ENCODE data around the gene UPK2. TPM values are rescaled to one million over a fixed set of nuclear protein-coding genes. Genes with fewer than 3 reads are reported as not detected.
"Not testable (repeated sequence)": the region's sequence is repeated elsewhere in the genome, so short reads cannot be mapped to it uniquely, and the experiment has no call there.

UPK2 gene
- total RNA-seq, 1 experiment from 2014 or later = not detected

DNA sequence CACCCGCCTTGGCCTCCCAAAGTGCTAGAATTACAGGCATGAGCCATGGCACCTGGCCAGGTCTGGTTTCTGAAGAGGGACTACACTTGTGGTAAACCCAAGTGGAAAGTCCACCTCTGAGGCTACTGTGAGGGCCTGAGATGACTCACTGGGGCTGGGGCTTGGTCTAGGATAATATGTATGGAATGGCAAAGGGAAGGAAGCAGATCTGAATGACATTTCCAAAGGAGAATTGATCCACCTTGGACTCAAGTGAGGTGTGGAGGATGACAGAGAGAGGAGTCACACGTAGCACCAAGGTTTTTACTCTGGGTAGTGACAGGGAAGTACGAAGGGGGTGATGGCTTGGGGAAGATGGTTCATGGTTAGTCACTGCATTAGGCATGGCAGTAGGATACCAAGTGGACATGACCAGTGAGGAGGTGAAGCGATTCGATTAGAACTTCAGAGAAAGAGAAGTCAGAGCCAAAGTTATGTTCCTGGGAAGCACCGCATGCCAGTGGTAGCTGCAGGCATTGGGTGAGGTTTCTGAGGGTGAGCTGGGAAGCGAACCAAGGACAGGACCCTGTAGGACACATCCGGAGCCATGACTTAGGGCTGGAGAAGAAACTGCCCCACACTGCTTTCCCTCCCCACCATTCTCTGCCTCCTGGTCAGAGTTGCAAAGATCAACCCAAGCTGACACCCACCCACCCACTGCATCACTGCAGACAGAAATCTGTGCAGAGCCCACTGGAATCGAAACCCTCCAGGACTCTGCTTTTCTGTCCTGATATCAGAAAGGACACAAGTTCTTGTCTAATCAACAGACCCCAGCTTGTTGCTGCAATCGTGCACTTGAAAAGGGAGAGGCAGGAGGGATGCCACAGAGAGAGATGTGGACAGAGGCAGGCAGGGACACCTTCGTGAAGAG is 17.4 kb upstream of the UPK2 start:
- DNase-seq (ENCODE audit: low spot score) = peak; percentile 80

DNA sequence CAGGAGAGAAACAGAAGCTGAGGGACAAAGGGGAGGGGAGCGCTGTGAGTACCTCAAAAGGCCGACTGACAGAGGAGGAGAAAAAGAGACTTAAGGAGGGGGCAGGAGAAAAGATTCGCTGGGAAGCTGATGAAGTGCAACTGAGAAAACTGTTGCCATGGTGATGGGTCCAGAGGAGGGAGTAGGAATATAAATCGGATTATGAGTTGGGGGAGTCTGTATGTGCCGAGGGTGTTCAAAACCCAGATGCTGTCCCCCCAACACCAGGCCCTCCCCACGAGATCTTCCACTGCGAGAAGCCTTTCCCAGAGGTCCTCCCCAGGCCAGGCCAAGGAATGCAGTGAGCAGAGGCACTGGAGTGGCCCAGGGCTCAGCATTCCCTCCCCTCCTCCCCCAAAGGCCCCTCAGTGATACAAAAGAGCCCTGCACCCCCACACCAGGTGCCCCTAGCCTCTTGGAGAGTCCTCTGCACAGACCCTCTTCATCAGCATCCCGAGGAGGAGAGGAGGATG is 16.6 kb upstream of the UPK2 start:
- no peak for DNase-seq (ENCODE audit: low spot score)

DNA sequence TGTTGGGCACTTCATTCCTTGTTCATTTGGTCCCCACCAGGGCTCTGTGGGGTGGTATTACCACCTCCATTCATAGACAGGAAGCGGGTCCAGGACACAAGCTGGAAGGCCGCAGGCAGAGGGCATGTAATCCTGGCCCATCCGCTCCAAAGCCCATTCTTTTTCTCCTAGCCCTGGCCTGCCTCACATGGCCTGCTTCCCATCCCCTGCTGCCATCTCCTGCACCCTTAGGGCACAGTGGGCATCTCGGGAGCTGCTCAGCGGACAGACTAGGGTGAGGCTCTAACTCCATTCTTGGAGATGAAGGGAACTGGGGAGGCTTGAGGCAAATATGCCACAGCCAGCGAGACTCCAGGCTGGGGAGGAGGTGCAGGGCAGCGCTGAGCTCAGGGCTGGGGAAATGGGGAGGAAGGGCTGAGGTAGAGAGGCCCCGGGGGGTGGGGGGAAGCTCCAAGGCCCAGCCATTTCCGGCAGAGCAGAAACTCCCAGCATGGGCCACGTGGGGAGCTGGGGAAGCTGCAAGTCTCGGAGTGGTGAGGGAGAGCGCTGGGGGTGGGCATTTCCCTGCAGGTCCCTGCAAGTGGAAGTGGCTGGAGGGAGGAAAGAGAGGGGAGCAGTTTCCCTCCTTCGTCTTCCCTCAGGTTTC is 16.0 kb upstream of the UPK2 start:
- no peak for DNase-seq (ENCODE audit: low spot score)

DNA sequence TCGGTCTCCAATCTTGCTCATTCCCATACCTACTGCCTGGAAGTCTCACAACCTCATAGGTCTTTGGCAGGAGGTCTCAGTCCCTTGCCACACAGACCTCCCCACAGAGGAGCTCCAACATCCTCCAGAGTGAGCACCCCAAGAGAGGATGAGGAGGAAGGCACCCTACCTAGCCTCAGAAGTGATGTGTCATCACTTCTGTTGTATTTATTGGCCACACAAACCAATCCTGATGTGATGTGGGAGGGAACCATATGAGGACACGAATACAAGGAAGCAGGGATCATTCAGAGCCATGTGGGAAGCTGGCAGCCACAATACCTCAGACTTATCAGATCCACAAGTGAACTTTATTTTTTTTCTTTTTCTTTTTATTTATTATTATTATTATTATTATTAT is 9.0 kb upstream of the UPK2 start:
- no peak for DNase-seq (ENCODE audit: low spot score)

DNA sequence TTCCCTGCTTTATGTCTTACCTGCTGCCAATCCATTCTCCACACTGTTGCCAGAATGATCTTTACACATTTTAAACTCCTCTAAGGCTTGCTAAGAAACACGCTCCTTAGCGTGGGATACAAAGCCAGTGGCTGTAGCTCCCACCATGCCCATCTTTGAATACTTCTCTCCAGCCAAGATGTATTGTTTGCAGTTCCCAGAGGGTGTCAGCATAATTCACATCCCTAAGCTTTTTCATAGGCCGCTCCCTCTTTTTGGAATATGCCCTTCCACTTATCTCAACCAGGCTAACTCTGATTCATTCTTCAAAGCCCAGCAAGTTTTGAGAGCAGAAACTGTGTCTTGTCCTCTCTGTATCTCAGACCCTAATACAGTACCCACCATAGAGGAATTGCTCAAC is 8.1 kb upstream of the UPK2 start:
- no peak for DNase-seq (ENCODE audit: low spot score)

DNA sequence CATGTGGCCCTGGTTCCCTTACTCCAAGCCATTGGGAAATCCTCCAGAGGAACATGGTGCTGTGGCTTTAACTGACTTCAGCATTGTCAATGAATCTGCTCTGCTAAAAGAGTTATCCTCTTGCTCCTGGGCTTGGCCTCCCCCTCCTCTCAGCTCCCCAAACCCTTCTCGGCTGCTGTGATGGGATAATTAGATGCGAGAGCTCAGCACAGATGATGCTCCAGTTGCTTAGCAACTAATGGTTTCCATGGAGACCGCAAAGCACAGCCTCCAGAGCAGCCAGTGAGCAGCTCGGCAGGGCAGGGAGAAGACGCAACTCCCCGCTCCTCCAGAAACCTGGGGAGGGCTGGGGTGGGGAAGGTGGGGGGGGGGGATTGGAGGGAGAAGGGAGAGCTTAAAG is 2.8 kb upstream of the UPK2 start:
- no peak for DNase-seq (ENCODE audit: low spot score)

DNA sequence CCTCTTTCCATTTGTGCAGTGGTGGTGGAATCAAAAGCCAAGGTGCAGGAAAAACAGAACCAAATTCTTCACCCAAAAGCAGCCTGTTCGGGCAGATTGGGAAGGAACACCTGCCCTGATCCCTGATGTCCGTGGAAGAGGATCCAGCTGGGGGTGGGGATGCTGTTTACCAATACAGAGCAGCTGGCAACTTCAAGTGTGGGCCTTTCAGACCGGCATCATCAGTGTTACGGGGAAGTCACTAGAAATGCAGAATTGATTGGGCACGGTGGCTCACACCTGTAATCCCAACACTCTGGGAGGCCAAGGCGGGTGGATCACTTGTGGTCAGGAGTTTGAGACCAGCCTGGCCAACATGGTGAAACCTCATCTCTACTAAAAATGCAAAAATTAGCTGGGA is 2.1 kb upstream of the UPK2 start:
- not testable (repeated sequence) for DNase-seq (ENCODE audit: low spot score)

DNA sequence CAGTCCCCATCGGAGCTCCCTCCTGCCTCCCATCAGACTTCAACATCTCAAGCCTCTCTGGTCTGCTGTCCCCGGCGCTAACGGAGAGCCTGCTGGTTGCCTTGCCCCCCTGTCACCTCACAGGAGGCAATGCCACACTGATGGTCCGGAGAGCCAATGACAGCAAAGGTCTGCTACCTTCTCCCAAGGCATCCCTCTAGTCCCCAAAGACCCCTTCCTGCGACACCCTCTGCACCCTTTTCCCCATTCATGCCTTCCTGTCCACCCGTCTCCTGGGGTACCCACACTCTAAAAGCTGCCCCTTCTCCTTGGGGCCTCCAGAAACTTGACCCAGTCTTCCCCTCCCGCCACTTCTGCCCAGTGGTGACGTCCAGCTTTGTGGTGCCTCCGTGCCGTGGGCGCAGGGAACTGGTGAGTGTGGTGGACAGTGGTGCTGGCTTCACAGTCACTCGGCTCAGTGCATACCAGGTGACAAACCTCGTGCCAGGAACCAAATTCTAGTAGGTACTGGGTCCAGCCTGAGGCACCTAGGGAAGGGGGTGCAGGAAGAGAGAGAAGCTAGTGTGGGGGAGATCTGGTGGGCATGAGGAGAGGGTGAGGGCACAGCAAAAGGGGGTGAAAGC is 860 bp downstream of the UPK2 start:
- no peak for DNase-seq (ENCODE audit: low spot score)

DNA sequence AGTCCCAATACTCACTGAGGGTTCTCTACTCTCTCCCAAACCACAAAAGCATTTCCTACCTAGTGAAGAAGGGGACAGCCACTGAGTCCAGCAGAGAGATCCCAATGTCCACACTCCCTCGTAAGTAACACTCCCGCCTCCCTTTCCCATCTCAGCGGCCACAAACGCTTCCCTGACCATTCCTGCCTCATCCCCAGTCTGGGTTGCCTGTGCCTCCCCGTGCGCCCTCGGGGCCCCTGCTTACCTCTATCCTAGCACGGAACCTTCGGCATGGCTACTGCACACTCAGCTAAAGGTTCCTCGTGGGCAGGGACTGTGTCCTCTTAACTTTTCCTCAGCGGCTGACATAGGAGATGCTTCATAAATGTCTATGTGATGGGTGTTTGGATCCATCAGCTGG is 1.5 kb downstream of the UPK2 start:
- no peak for DNase-seq (ENCODE audit: low spot score)

DNA sequence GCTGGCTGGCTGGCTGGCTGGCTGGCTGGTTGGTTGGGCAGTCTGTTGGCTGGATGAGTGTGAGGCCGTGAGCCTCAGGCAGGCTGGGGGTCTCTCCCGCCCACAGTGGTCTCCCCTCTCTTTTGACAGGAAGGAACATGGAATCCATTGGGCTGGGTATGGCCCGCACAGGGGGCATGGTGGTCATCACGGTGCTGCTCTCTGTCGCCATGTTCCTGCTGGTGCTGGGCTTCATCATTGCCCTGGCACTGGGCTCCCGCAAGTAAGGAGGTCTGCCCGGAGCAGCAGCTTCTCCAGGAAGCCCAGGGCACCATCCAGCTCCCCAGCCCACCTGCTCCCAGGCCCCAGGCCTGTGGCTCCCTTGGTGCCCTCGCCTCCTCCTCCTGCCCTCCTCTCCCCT is 1.9 kb downstream of the UPK2 start:
- DNase-seq (ENCODE audit: low spot score) = no peak

DNA sequence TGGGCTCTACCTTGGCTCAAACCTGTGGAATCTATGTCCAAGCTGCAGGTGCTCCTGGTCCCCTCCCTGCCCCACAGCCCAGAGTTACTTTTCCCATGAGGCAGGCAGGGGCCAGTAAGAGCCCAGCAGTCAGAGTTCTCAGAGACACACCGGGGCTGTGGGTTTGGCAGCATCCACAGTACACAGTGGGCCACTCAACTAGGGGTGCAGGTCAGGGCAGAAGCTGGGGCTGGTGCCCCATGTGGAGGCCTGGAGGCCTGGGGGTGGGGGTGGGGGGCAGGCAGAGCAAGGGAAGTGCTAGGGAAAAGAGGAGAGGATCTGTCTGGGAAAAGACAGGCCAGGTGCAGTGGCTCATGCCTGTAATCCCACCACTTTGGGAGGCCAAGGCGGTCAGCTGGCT is 2.5 kb downstream of the UPK2 start:
- no peak for DNase-seq (ENCODE audit: low spot score)

DNA sequence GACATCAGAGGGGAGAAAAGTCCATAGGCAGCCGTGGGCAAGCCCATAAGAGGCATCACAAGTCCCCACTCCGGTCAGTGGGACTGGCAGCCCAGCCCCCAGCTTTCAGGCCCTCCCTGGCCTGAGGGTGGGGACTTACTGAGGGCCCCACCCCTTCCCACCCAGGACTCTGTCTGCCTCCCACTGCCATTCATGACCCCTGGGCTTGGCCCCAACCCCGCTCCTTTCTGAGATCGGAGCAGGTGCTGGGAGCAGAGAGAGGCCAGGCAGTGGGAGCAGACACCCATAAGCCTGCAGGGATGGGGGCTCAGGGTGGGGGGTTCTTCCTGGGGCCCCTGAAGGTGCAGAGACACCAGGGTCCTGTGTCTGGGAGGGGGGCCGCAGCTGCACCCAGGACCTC is 5.1 kb downstream of the UPK2 start:
- no peak for DNase-seq (ENCODE audit: low spot score)

DNA sequence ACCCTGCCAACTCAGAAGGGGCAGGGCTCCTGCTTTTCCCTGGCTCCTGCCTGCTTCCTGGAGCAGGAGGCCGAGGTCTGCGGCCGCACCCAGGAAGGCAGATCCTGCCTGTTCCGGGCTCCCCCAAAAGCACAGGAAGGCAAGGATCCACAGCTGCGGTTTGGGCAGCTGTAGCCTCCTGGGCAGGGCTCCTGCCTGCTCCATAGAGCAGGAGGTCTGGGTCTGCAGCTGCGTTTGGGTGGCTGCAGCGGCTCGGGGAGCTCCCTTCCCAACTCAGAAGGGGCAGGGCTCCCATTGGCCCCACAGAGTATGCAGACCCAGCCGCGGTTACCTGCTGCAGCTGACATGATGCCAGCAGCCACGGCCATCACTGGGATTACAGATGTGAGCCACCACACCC is 5.5 kb downstream of the UPK2 start:
- no peak for DNase-seq (ENCODE audit: low spot score)

DNA sequence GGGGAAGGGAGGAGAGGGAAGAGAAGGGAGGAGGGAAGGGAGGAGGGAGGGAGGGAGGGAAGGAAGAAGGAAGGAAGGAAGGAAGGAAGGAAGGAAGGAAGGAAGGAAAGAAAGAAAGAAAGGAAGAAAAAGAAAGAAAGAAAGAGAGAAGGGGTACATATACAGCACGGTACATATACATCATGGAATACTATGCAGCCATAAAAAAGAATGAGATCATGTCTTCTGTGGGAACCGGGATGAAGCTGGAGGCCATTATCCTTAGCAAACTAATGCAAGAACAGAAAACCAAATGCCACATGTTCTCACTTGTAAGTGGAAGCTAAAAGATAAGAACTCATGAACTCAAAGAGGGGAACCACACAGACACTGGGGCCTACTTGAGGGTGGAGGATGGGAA is 13.4 kb downstream of the UPK2 start:
- not testable (repeated sequence) for DNase-seq (ENCODE audit: low spot score)

DNA sequence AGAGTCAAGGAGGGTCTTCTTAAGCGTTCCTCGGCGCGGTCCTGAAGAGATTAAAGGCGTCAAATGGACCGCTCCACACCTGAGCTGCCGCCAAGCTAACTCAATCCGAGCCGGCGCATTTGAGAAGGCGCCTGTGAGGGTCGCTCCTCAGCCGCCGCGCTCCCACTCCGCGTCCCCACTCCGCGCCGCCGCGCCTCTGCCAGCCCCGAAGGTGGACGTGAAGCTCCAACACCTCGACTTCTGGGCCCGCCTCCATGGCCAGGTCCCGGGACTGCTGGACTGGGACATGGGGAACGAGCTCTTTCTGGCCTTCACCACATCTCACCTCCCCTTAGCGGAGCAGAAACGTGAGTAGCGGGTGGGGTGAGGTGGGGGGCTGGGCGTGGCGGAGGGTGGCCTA is 15.5 kb downstream of the UPK2 start, which contains the start of gene FOXR1:
TSS of gene FOXR1 (plus strand) at position 116 of the 400 bp plus-strand sequence. CDS start at position 287, 171 bp downstream.
- DNase-seq (ENCODE audit: low spot score) = no peak

DNA sequence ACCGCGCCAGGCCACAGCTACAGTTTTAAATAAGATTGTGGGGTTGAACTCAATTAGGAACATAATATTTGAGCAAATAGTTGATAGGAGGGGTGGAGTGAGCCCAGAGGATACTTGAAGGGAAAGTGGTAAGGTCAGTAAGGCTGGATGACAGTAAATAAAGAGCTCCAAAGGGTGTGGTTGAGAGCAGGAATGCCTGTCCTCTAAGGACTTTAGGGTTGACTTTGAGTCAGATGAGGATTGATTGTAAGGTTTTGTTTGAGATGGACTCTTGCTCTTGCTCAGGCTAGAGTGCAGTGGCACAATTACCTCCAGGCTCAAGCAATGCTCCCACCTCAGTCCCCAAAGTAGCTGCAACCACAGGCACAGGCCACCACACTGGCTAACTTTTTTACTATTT is 17.9 kb downstream of the UPK2 start:
- DNase-seq (ENCODE audit: low spot score) = no peak

DNA sequence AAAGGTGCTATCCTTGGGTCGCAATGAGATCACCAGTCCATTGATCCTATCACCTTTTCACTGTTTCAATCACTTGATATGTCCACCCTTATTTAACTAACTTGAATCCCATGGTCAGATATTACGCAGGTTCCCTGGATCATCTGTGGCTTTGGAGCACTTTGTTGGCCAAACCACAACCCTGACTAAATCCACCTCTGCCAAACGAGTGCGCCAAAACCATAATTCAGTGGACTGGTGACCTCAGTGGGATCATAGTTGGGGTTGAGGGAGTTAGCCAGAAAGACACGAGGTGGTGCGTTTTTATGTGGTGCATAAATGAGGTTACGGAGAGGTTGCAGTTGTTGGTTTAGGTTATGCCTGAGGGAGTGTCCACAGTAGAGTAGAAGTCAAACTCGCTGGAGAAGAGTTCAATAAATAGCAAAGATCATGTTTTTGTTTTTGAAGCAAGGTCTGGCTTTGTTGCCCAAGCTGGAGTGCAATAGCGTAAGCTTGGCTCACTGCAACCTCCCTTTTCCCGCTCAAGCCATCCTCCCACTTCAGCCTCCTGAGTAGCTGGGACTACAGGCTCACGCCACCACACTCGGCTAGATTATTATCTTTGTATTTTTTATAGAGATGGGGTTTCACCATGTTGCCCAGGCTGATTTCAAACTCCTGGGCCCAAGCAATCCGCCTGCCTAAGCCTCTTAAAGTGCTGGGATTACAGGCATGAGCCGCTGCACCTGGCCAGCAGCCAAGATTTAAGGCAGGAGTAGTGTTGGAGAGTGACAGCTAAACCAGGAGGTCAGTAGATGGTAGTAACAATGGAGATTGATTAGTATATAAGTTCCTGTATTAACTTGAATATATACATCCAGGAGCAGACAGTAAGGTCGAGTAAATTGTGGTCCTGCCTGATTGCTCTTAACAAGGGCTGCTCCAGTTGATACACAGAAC is 19.9 kb downstream of the UPK2 start:
- DNase-seq (ENCODE audit: low spot score) = peak; percentile 35

DNA sequence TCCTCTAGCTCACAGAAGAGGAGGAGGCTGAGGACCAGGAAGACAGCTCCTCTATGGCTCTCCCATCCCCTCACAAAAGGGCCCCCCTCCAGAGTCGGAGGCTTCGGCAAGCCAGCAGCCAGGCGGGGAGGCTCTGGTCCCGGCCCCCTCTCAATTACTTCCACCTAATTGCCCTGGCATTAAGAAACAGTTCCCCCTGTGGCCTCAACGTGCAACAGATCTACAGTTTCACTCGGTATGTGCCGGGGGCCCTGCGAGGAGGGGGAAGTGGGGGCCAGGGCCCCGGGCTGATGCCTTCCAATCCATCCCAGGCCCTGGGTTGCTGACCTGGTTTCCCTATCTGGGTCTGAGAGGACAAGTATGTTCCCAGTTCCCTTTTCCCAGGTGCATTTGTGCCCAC is 23.3 kb downstream of the UPK2 start:
- DNase-seq (ENCODE audit: low spot score) = no peak

DNA sequence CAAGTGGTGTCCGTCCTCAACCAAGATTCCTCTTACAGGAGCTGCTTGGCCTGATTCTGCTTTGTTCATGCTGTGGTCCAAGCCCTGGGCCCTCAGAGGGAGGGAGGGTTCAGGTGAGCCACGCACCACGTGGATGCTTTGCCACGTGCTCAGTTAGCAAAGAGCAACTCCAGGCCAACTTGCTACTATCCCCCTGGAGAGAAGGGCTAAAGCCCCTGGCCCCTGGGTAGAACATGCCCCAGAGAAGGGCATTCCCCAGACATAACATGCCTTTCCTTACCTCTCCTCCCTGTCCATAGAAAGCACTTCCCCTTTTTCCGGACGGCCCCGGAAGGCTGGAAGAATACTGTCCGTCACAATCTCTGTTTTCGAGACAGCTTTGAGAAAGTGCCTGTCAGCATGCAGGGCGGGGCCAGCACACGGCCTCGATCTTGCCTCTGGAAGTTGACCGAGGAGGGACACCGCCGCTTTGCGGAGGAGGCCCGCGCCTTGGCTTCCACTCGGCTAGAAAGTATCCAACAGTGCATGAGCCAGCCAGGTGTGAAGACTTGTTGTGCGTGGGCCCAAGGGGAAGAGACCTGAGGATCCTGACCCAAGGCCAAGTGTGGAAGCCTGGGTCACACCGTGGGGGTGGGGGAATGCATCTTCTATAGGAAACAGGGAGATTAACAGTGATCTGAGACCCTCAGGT is 24.2 kb downstream of the UPK2 start:
- no peak for DNase-seq (ENCODE audit: low spot score)

DNA sequence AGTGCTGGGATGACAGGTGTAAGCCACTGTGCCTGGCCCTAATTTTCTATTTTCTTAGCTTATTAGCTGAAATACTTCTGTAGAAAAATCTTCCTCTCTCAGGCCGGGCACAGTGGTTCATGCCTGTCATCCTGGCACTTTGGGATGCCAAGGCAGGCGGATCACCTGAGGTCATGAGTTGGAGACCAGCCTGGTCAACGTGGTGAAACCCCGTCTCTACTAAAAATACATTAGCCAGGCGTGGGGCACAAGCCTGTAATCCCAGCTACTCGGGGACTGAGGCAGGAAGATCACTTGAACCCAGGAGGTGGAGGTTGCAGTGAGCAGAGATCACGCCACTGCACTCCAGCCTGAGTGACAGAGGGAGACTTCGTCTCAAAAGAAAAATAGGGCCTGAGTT is 28.2 kb downstream of the UPK2 start:
- DNase-seq (ENCODE audit: low spot score) = not testable (repeated sequence)

DNA sequence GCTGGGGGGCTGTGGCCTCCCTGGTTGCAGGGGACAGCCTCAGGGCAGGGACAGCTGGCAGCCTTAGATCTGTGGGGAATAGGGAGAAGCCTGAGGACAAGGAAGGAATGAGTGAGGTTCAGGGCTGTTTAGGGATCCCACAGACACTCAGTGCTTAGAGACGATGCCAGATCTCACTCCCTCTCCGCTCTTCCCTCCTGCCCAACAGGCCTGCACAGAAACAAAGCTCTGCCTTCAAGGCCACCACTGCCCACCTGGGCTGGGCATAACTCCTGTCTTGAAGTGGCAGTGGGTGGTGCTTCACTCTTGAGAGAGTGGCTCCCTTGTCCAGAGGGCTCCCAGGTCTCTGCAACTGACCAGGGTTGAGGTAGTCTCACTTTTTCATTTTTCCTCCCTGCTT is 28.7 kb downstream of the UPK2 start:
- DNase-seq (ENCODE audit: low spot score) = no peak

Measured in HT-29 (cell line).